DMS153 treated with DMSO at 0.1 percent for 48 hours (cell line): ENCODE measurements around the gene LCN10.

Experiments
- DNase-seq: peaks from one replicate; lab custom pipeline; 2025; ENCODE audit not compliant: unreplicated experiment; lab: John Stamatoyannopoulos, UW

LCN10 gene

DNA sequence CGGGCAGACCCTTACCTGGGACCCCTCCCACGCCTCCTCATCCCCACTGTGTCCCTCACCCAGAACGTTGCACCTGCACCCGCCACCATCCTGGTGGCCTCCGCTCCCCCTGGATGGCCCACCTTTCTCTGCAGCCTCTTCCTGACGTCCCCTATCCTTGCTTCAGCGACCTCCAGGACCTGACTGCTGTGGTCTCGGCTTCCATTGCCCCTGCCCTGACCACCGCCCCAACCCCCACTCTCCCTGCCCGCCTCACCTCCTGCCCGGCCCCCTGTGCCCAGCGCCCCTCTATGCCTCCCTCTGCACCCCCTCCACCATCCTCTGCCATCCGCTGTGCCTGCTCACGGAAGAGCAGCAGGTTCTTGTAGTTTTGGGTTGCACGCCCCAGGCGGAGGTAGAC is 2.2 kb downstream of the LCN10 start:
- no peak for DNase-seq

DNA sequence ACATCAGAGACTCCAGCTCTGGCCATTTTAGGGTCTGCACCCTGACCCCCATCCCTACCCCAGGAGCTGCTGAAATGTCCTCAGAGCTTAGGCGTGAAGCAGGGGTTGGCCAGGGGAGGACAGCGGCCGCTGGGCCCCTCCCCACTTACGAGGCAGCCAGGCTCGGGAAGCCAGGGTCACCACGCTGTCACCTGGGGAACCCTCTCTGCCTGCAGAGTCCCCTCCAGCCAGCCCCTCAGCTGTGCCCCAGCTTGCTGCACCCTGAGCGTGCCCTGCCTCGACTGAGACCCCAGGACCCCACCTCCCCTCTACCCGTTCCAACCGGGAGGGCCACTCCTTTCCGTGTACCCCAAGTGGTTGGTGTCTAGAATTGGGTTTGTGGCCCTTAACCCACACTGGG is 2.7 kb downstream of the LCN10 start:
- no peak for DNase-seq

DNA sequence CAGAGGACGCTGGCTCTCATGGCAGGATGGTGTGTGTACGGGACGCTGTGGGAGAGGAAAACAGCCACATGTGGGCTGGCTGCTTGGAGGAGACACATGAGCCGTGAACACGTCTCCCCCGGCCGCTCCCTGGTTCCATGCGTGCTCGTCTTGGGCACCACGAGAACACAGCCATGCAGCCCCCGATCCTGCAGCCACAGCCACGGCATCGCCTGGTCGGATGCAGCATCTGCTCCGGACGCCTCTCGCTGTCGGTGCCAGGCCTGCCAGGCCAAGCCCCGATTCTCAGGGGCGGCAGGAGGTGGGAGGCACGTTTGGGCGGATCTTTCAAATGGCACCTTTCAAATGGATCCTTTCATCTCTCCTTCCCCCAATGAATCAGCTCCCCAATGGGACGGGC is 3.2 kb downstream of the LCN10 start:
- DNase-seq = no peak

DNA sequence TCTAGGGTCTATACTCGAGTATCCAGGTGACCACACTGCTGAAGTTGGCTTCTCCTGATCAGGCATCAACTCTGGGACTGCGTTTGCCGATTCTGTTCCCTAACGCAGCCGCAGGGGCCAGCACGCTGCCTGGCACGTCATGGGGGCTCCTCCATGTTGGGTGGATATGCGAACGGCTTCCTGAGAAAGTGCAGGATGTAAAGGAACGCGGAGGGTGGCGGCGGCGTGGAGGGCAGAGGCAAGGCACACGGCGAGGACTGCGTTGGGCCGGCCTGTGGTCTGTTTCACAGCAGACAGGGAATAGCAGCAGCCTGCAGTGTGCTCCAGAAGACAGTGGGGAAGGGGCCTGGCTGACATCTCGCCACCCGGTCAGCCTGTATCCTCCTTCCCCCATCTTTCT is 3.8 kb downstream of the LCN10 start:
- no peak for DNase-seq

DNA sequence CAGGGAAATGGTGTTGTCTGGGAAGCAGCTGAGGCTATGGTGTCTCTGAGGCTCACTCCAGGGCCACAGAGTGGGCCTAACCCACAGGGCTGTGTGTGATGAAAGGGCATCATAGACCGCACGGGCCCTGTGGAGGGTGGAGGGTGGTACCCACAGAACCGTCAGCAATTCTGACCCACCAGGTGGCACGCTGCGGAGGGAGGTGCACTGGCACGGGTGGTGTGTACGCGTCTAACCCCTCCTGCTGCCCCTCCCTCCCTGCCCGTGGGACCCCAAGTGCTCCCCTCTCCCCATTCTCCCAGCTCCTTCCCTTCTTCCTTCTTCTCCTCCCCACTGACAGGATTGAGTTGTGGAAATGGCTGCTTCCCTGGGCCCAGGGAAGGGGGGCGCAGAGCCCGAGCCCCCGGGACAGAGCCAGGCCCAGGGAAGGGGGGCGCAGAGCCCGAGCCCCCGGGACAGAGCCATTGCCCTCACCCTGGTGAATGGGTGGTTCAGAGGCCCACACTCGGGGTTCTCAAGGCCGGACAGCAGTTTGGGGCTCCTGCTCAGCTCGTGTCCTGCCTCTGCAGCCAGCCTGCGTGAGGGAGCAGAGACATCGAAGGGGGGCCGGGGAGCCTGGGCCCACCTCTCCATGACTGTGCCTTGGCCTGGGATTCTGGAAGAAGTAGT is 6.8 kb downstream of the LCN10 start:
- no peak for DNase-seq

DNA sequence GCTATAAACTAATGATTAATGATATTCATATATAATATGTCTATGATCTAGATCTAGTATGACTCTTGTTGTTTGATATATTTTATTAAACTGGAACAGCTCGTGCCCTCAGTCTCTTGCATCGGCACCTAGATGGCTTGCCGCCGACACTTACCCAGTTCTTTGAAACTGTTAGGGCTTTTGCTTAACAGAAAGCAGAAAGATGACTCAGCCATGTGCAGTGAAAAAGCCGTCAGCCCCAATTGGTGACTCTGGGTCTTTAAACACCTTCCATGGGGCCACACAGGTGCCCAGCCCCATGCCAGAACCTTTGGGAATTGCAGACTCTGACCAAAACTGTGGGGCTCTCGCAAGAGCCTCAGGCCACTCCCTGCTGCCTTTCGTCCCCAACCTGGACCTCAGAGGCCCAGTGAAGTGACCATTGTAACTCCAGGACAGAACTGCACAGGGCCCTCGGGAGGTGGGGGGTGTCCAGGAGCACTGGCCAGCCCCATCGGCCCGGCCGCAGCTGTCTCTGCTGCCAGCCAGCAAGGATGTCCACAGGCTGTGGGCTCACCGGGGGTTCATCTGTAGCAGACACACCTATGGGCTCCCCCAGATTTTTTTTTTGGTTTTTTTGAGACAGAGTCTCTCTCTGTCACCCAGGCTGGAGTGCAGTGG is 7.8 kb downstream of the LCN10 start:
- no peak for DNase-seq

DNA sequence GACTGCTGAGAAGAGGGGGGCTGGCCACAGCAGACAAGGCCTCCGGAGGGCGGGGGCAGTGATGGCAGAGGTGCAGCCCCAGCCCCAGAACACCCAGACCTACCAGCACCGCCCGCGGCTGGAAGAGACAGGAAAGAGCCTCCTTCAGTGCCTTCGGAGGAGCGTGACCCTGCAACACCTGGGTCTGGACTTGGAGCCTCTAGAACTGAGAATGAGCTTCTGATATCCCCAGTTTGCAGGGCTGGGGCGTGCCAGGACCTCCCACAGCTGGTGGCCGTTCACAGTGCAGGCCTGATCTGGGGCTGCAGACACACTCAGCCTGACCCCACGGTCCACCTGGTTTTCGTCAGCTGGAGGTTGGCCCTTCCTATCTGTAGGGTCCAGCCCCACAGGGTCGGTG is 9.1 kb downstream of the LCN10 start:
- DNase-seq = no peak

DNA sequence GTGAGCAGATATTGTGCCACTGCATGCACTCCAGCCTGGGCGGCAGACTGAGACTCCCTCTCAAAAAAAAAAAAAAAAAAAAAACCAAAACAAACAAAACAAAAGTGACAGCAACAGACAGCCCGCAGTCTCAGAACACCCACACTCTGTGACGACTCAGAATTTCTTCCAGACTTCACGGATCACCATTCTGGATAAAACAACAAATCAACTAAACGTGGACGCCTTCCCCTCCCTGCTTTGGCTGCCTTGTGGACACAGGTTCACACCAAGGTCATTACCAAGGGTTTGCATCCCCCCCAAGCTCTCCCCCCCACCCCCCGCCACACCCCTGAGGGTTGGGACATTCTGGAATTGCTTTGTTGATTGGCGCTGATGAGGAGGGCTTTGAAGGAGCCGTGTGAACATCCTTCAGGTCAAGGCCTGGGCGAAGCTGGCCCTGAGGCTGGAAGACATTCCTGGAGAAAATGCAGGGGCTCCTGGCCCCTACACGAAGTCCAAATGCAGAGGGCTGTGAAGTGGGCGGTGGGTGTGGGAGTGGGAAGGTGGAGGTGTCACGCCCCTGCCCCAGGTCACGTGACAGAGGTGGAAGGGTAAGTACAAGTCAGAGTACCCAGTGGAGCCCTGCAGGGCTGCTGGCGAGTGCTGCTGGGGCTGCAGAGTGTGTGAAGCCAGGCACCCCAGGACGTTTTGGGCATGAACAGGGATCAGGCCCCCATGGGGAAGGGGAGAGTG is 10.1 kb downstream of the LCN10 start:
- no peak for DNase-seq

DNA sequence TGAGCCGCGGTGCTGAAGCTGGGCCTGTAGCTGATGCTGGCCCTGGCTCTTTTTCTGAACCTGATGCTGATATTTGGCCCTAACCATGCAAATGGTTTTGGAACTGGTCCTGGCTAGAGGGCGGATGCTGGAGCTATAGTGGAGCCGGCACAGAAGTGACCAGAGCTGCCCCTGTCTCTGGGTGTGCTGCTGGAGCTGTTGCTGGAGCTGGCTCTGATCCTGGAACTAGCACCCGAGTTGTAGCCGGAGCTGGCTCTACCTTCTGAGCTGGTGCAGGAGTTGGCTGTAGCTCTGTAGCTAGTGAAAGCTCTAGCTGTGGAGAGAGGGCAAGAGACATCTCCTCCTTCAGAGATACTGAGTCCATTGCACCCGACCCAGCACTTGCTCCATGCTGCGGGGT is 12.8 kb downstream of the LCN10 start:
- DNase-seq = no peak

DNA sequence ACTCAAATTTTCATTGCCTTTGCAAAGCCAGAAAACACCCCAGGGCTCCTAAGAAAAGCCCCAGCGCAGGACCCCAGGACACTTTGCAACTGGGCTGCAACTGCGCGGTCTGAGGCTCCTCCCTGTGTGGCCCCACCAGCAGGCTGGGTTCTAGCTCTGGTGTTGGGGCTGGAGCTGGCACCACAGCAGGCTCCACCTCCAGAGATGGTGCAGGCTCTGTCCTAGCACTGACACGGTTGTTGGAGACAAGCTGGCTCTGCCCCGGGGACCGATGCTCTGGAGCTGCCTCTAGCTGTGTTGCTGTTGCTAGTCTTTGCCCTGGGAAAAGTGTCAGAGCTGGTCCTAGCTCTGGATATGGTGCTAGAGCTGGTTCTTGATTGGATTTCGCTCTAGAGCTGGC is 13.6 kb downstream of the LCN10 start:
- DNase-seq = no peak

DNA sequence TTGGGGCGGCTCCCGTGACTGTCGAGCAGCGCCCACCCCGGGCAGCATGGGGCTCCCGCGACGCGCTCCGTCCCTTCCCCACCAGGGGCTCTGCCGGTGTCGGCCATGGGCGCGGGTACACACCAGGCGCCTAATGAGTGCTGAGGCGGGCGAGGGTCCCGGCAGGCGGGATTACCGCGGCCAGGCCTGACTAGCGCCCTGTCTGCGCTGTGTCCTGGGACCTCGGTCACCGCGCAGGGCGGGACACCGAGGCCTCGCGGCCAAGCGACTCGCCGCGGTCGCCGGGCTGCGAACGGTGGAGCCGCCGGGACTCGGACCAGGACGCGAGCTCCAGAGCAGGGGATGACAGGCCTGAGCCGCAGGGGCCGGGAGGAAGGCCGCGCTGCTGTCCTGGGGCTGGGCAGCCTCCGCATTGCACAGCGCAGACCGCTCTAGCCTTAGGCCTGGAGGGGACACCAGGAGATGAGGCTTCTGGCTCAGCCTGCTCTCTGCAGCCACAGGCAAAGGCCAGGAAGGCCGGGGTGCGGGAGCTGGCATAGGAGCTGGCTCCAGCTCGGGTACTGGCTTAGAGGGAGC is 14.1 kb downstream of the LCN10 start:
- no peak for DNase-seq

DNA sequence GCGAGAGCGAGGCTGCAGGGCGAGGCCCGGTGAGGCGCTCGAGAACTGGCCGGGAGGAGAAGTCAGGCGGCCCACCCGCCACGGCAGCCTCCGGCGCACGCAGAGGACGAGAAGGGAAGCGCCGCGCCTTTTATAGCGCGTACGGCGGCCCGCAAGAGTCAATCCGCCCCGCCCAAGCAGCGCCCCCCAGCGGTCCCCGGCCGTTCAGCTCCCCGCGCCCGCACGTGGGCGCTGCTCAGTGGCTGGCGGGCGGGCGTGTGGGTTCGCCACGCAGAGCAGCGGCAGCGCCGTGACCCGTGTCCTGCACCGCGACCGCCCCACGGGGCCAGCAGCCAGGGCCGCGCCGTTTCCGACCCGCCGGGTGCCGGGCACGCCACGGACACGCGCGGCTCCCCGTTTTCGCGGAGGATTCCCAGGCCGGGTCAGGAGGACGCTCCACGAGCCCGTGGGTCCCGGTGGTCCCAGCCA is 14.6 kb downstream of the LCN10 start:
- peak; percentile 75 for DNase-seq

DNA sequence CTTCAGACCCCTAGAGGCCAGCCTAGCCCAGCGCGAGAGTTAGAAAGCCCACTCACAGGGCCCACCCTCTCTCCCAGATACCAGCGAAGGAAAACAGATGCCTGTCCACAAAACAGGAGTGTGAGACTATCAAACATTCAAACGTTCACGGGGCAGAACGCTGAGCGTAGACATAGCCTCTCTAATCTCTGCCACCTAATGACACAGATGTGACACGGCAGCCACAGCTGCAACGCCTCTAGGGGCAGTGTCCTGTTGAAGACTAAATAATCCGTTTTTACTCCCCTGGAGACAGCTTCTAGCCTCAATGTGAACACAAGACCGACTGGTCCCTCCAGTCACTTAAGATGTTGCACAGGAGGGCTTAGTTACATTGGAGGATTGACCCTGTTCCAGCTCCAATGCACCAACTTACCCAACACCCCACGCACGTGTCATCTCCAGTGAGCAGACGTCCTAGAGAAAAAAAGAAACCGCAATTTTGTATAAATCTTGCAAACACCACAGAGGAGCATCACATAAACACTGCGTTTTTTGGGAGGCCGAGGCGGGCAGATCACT is 16.0 kb downstream of the LCN10 start:
- DNase-seq = no peak

DNA sequence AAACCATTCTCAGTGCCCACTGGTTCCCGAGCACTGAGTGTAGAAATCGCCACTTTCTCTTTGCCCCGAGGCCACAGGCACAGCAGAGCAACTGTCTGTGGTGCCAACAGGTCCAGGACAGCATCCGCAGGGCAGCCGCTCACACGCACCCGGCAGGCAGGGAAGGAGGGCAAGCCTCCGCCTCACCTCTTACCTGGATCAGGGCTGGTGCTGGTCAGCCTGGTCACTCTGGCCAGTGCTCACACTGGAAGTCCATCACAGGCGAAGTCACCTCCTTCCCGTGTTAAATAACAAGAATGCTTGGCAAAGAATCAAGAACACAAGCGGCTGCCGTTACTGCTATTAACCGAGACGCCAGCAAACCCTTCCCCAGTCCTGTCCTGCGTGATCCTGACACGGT is 16.6 kb downstream of the LCN10 start:
- no peak for DNase-seq

DNA sequence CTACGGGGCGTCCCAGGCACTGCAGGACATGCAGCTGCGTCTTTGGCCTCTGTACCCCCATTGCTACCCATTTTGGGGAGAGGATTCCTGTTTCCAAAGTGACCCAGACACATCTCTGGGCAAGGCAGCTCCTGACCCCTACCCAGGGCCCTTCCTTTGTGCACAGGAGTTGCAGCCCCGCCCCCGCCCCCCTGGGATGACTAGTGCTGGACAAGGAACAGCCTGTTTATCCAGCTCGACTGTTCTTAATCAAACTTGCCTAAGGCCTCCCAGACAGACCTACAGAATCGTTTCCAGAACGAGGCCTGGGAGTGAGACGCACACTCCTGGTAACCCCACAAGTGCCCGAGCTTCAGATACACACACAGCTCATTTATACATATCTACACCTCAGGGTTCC is 17.1 kb downstream of the LCN10 start:
- DNase-seq = no peak

DNA sequence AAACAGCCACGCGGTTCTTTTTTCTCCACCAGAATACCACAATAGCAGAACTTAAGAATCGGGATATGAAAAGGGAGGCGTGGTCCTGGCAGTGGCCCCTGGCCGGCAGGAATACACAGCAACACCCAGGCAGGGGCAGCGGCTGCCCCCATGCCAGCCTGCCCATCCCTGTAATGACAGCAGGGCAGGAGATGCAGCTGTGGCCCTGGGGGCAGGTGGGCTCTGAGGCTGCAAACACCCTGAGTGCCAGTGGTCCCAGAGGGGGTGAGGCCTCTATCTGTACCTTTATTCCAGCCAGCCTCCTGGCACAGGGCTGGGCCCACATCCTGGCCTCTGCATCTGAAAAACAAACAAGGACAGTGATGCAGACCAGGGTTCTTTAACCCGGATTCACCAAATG is 18.0 kb downstream of the LCN10 start:
- no peak for DNase-seq

DNA sequence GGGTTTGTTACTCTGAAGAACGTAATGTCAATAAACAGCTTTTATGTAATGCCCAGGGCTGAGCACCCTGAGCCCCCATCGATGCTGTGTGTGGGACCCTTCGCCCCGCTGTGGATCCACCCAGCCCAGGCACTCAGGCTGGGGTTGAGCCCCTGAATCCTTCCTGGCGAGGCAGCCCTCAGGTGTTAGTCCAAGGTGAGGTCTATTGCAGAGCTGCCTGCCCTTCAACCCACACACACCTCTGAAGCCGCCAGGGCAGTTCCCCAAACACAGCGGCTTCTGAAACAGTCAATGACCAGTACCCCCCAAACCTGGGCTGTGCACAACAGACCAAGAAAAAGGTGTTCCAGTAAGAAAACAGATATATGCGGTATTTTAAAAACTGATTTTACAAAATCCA is 18.8 kb downstream of the LCN10 start:
- DNase-seq = no peak

DNA sequence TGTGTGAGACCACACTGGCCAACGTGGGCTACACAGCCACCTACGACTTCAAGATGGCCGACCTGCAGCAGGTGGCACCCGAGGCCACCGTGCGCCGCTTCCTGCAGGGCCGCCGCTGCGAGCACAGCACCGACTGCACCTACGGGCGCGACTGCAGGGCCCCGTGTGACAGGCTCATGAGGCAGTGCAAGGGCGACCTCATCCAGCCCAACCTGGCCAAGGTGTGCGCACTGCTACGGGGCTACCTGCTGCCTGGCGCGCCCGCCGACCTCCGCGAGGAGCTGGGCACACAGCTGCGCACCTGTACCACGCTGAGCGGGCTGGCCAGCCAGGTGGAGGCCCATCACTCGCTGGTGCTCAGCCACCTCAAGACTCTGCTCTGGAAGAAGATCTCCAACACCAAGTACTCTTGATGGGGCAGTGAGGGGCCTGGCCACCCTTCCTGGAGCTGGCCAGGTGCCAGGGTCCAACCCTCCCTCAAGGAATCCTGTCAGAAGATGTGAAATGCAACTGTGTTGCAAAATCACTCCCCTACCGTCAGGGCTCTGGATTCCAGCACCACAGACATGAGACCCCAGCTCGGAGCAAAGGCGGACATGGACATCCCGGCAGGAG is 19.3 kb downstream of the LCN10 start:
- DNase-seq = no peak

DNA sequence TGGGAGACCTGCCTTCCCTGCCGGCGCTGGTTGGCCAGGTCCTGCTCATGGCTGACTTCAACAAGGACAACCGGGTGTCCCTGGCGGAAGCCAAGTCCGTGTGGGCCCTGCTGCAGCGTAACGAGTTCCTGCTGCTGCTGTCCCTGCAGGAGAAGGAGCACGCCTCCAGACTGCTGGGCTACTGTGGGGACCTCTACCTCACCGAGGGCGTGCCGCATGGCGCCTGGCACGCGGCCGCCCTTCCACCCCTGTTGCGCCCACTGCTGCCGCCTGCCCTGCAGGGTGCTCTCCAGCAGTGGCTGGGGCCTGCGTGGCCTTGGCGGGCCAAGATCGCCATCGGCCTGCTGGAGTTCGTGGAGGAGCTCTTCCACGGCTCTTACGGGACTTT is 19.8 kb downstream of the LCN10 start:
- no peak for DNase-seq

DNA sequence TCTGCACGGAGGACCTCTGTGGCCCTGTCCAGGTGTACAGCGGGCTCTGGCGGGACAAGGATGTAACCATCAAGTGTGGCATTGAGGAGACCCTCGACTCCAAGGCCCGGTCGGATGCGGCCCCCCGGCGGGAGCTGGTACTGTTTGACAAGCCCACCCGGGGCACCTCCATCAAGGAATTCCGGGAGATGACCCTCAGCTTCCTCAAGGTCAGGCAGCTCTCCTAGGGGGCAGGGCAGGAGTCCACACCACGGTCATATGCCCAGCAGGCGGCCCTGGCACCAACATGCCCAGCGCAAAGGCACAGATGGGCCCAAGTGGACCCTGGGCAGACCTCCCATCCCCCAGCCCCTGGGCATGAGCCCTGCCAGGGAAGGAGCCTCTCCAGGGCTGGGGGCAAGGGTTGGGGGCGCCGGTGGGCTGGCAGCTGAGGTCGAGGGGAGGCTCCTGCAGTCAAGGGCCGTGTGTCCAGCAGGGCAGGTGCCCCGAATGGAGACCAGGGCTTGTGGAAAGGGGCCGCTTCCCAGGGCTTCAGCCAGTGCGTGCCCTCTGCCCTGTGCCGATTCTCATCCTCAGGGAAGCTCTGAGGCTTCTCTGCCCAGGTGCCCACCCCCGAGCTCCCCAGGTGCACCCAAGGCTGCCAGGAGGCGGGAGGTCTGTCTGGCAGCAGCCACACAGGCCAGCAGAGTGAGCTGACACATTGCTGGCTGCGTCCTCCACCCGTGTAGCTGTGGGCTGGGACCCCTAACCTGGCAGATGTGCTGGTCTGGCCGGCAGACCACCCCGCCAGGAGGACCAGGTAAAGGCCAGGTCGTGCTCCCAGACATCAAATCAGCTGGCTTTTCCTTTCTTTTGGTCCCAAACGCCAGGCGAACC is 20.4 kb downstream of the LCN10 start:
- DNase-seq = no peak
